ENCODE measurements around the gene PDE3A. TPM values are rescaled to one million over a fixed set of nuclear protein-coding genes. Genes with fewer than 3 reads are reported as not detected.

Gene PDE3A
- total RNA-seq, 1 experiment from 2014 or later = 19.9 TPM

DNA sequence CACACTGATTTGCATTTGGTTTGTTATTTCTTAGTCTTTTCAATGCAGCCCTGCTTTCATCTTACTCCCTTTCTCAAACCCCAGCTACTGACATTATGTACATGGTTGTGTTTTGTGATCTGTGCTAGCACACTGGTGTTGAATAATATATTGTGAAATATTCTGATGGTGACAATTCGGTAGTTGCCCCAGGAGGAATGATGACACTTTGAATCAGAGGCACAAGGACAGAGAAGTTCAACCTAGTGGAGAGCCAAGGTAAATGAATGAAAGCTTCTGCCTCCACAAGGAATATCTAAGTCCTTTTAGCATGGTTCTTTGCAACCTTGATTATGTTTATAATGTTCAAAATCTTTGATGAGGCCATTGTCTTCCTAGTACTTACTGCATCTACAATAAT lies 159.9 kb downstream of the PDE3A start:
- Mint-ChIP-seq H3K27me3 (ENCODE audit: unreplicated experiment) (no peaks in the 10 kb centered on the region), H3K4me1 (ENCODE audit: low read depth, unreplicated experiment) (peaks cover 35% of the 10 kb centered on the region), H3K9me3 (ENCODE audit: low read depth, unreplicated experiment) (no peaks in the 10 kb centered on the region), H3K4me3 (ENCODE audit: low read depth, unreplicated experiment) (peak overlapping the region; percentile 61), H3K27ac (ENCODE audit: unreplicated experiment) (peak overlapping the region; percentile 73), H3K36me3 (ENCODE audit: insufficient read depth, unreplicated experiment) (no peaks in the 10 kb centered on the region)
- BruUV-seq (replicated peaks) = no TSS peak
- TF ChIP-seq, protein P1, sequence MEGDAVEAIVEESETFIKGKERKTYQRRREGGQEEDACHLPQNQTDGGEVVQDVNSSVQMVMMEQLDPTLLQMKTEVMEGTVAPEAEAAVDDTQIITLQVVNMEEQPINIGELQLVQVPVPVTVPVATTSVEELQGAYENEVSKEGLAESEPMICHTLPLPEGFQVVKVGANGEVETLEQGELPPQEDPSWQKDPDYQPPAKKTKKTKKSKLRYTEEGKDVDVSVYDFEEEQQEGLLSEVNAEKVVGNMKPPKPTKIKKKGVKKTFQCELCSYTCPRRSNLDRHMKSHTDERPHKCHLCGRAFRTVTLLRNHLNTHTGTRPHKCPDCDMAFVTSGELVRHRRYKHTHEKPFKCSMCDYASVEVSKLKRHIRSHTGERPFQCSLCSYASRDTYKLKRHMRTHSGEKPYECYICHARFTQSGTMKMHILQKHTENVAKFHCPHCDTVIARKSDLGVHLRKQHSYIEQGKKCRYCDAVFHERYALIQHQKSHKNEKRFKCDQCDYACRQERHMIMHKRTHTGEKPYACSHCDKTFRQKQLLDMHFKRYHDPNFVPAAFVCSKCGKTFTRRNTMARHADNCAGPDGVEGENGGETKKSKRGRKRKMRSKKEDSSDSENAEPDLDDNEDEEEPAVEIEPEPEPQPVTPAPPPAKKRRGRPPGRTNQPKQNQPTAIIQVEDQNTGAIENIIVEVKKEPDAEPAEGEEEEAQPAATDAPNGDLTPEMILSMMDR (IDR thresholded peaks at IDR 0.05; ENCODE audit: unreplicated experiment) = no peak
- DNase-seq = no peak
- CTCF ChIA-PET = no interaction called here
- intact Hi-C loops (cut with micrococcal nuclease; ENCODE audit: unreplicated experiment) = no loop called here

DNA sequence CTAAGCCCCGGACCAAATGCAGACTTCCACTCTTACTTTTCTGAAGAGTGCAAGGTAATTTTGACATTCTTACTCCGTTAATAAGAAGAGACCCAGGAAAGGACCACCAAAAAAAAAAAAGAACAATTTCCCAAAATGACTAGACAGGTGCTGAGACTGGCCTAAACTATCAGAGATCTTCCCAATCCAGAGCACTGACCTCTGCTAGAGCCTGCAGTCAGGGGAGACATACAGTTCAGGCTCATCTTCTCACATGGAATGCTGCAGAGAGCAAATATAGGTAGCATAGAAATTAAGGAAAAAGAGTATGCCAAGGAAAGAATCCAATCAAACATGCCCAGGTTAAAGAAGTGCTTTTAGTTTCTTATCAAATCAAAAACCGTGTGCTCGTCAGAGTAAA lies 177.9 kb downstream of the PDE3A start:
- no peaks in the 10 kb centered on the region for H3K36me3 Mint-ChIP-seq (ENCODE audit: insufficient read depth, unreplicated experiment)
- TF ChIP-seq, protein P1 (IDR thresholded peaks at IDR 0.05; ENCODE audit: unreplicated experiment) = no peak
- no peaks in the 10 kb centered on the region for H3K27me3 Mint-ChIP-seq (ENCODE audit: unreplicated experiment)
- intact Hi-C loops (cut with micrococcal nuclease; ENCODE audit: unreplicated experiment) = loop anchor here (10.0 kb wide), 1 partner anchor 81 kb away; no protein-coding TSS in a partner anchor
- CTCF ChIA-PET = no interaction called here
- H3K4me3 Mint-ChIP-seq (ENCODE audit: low read depth, unreplicated experiment) = no peak overlapping the region
- peaks cover under 1% of the 10 kb centered on the region for H3K9me3 Mint-ChIP-seq (ENCODE audit: low read depth, unreplicated experiment)
- no peak overlapping the region for H3K27ac Mint-ChIP-seq (ENCODE audit: unreplicated experiment)
- no peak for DNase-seq
- no peaks in the 10 kb centered on the region for H3K4me1 Mint-ChIP-seq (ENCODE audit: low read depth, unreplicated experiment)
- no TSS peak for BruUV-seq (replicated peaks)

DNA sequence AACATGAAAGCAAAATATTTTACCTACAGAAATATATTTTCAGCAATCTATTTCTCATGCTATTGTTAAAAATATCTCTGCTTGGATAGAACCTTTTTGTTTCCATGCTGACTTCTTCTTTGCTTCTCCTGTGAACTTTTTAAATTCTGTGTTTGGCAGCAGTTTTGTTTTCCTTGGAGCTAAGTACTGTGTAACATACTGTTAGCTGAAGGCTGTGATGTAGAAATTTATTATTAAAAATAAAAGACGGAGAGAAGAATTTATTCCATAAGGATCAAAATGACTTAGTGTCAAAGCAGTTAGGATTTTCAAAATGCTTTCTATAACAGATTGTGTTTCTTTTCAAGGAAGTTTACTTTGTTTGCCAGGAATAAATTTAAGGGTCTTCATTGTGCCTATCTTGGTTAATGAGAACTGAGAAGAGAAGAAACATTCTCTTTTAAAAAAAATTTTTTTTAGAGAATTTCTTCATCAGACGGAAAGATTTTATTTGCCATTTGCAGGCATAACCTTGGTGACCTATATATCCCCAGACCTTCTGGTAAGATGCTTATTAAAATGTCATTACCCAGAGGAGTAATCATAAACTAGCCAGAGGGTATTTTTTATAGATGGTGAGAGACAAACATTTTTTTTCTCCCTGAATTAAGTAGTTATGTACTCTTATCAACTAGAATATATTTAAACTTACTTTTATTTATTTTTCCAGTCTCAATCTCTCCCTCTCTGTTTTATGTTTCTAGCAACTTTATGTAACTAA lies 179.7 kb downstream of the PDE3A start:
- H3K4me3 Mint-ChIP-seq (ENCODE audit: low read depth, unreplicated experiment) = no peak overlapping the region
- H3K27me3 Mint-ChIP-seq (ENCODE audit: unreplicated experiment) = no peaks in the 10 kb centered on the region
- TF ChIP-seq, protein P1 (IDR thresholded peaks at IDR 0.05; ENCODE audit: unreplicated experiment) = no peak
- CTCF ChIA-PET = no interaction called here
- H3K36me3 Mint-ChIP-seq (ENCODE audit: insufficient read depth, unreplicated experiment) = peaks cover 4% of the 10 kb centered on the region
- intact Hi-C loops (cut with micrococcal nuclease; ENCODE audit: unreplicated experiment) = loop anchor here (10.0 kb wide), 1 partner anchor 83 kb away; no protein-coding TSS in a partner anchor
- DNase-seq = no peak
- peaks cover 5% of the 10 kb centered on the region for H3K9me3 Mint-ChIP-seq (ENCODE audit: low read depth, unreplicated experiment)
- BruUV-seq (replicated peaks) = no TSS peak
- H3K4me1 Mint-ChIP-seq (ENCODE audit: low read depth, unreplicated experiment) = no peaks in the 10 kb centered on the region
- H3K27ac Mint-ChIP-seq (ENCODE audit: unreplicated experiment) = no peak overlapping the region

DNA sequence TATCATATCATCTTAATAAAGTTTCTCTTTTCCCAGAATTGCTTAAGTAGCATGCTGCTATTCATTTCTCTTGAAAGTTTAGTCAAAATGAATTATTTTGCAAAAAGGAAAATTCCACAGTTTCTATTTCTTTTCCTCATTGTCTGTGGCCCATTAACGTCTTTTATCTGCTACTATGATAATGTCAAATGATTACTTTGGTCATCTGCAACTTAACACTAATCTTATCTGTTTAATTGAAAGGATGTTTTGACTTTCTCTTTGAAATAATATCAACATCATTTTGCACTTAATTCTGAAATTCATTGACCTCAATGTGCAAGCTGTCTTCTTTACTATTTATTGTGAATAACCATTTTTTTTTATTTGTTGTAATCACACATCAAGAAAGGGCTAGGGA lies 180.3 kb downstream of the PDE3A start:
- Mint-ChIP-seq H3K4me3 (ENCODE audit: low read depth, unreplicated experiment) (no peak overlapping the region), H3K36me3 (ENCODE audit: insufficient read depth, unreplicated experiment) (peaks cover 4% of the 10 kb centered on the region), H3K9me3 (ENCODE audit: low read depth, unreplicated experiment) (peaks cover 5% of the 10 kb centered on the region), H3K27ac (ENCODE audit: unreplicated experiment) (no peak overlapping the region), H3K4me1 (ENCODE audit: low read depth, unreplicated experiment) (no peaks in the 10 kb centered on the region), H3K27me3 (ENCODE audit: unreplicated experiment) (no peaks in the 10 kb centered on the region)
- BruUV-seq (replicated peaks) = no TSS peak
- TF ChIP-seq, protein P1 (IDR thresholded peaks at IDR 0.05; ENCODE audit: unreplicated experiment) = no peak
- CTCF ChIA-PET = no interaction called here
- DNase-seq = no peak
- intact Hi-C loops (cut with micrococcal nuclease; ENCODE audit: unreplicated experiment) = loop anchor here (10.0 kb wide), 1 partner anchor 84 kb away; no protein-coding TSS in a partner anchor
